H1 (cell line): ENCODE results near the gene TCF4. TPM values are rescaled to one million over a fixed set of nuclear protein-coding genes. Genes with fewer than 3 reads are reported as not detected.

Experiments
- CTCF ChIA-PET: fragments of 300-600 bp; sonication (Branson Sonifier 250); formaldehyde crosslinking; loops from one replicate; lab custom pipeline; 2021; ENCODE audit not compliant: partially characterized antibody; lab: Charles Lee
- POLR2A ChIA-PET: fragments of 300-600 bp; sonication (Branson Sonifier 250); formaldehyde crosslinking; loops from one replicate; lab custom pipeline; 2021; ENCODE audit warnings: inconsistent platforms; ENCODE audit not compliant: partially characterized antibody; lab: Charles Lee
- DNase-seq, 2 experiments: peaks; one replicate each; pipeline versions ENCODE4 v3.0.0 to v3.0.0-alpha.2; 2010 to 2022; ENCODE audit warnings: low spot score in 2 of 2, low read depth in 1 of 2, mixed read lengths in 1 of 2
- FAIRE-seq: peaks from 2 replicates; lab custom pipeline; 2011; peaks lifted over from hg19 to GRCh38; lab: Jason Lieb, UNC
- H2AFZ ChIP-seq: 2 replicates; pipeline ENCODE4 v1.8.1; 2012; ENCODE audit warnings: low read length, inconsistent platforms
- H2AK5ac ChIP-seq: 2 replicates; pipeline ENCODE4 v1.6.1; 2013; ENCODE audit warnings: low read depth, low read length
- H2BK120ac ChIP-seq: replicated peaks from 2 replicates; pipeline ENCODE3; 2013; ENCODE audit warnings: low read depth, low read length, inconsistent platforms
- H2BK12ac ChIP-seq: 2 replicates; pipeline ENCODE4 v1.6.1; 2013; ENCODE audit warnings: low read depth, low read length
- H2BK15ac ChIP-seq: 2 replicates; pipeline ENCODE4 v1.6.1; 2013; ENCODE audit warnings: low read length
- H2BK20ac ChIP-seq: 2 replicates; pipeline ENCODE4 v1.6.1; 2013; ENCODE audit warnings: low read length
- H2BK5ac ChIP-seq: 2 replicates; pipeline ENCODE4 v1.6.1; 2013; ENCODE audit warnings: low read depth, low read length
- H3K14ac ChIP-seq: 2 replicates; pipeline ENCODE4 v1.6.1; 2013; ENCODE audit warnings: inconsistent platforms; ENCODE audit not compliant: insufficient read length
- H3K18ac ChIP-seq: 2 replicates; pipeline ENCODE4 v1.6.1; 2013; ENCODE audit warnings: low read length; ENCODE audit errors: extremely low read depth
- H3K23ac ChIP-seq: 2 replicates; pipeline ENCODE4 v1.6.1; 2013; ENCODE audit warnings: inconsistent platforms; ENCODE audit not compliant: insufficient read length
- H3K23me2 ChIP-seq: 2 replicates; pipeline ENCODE4 v1.6.1; 2013; ENCODE audit warnings: low read depth, low read length
- H3K27ac ChIP-seq: 2 replicates; pipeline ENCODE4 v1.6.1; 2011; ENCODE audit warnings: low read depth, low read length, inconsistent platforms
- H3K27me3 ChIP-seq, 4 experiments: replicated peaks in 1 of 4; 1 replicate in 1 of 4; 2 replicates in 3 of 4; pipeline versions ENCODE4 v1.6.1 to v1.8.1; 2011 to 2013; ENCODE audit warnings: low read length in 3 of 4, mild to moderate bottlenecking in 3 of 4, inconsistent platforms in 2 of 4, mixed read lengths in 2 of 4, moderate library complexity in 1 of 4; ENCODE audit not compliant: control insufficient read depth in 3 of 4, insufficient read depth in 3 of 4; ENCODE audit errors: extremely low read depth in 1 of 4
- H3K36me3 ChIP-seq, 4 experiments: 2 replicates each; pipeline versions ENCODE4 v1.6.1 to v1.8.1; 2011 to 2013; ENCODE audit warnings: mild to moderate bottlenecking in 4 of 4, low read length in 3 of 4, moderate library complexity in 2 of 4, control low read depth in 1 of 4, inconsistent platforms in 1 of 4; ENCODE audit not compliant: insufficient read depth in 4 of 4, control insufficient read depth in 2 of 4
- H3K4ac ChIP-seq: replicated peaks from 2 replicates; pipeline ENCODE3; 2013; ENCODE audit warnings: low read length, low read depth, mixed read lengths, inconsistent platforms; ENCODE audit not compliant: insufficient read length
- H3K4me1 ChIP-seq, 4 experiments: replicated peaks in 1 of 4; 1 replicate in 1 of 4; 2 replicates in 3 of 4; pipeline versions ENCODE4 v1.6.1 to v1.8.1; 2011 to 2013; ENCODE audit warnings: low read length in 3 of 4, inconsistent platforms in 2 of 4, mixed read lengths in 1 of 4; ENCODE audit not compliant: insufficient read depth in 4 of 4, control insufficient read depth in 3 of 4
- H3K4me2 ChIP-seq, 2 experiments: 2 replicates each; pipeline versions ENCODE4 v1.6.1 to v1.8.1; 2011 to 2013; ENCODE audit warnings: low read depth in 2 of 2, low read length in 2 of 2, control low read depth in 1 of 2, inconsistent platforms in 1 of 2, mild to moderate bottlenecking in 1 of 2; ENCODE audit not compliant: insufficient read depth in 1 of 2
- H3K4me3 ChIP-seq, 4 experiments: fragments of 200-600, 300-600 bp in 1 of 4; sonication (generic), shearing (Covaris generic), sonication (Bioruptor Twin) in 1 of 4; 2 replicates each; pipeline versions ENCODE4 v1.5.1 to v1.8.1; 2011 to 2016; ENCODE audit warnings: low read length in 4 of 4, low read depth in 3 of 4, control low read depth in 2 of 4, inconsistent platforms in 2 of 4, mild to moderate bottlenecking in 2 of 4, mixed read lengths in 1 of 4, moderate library complexity in 1 of 4; ENCODE audit not compliant: insufficient read depth in 2 of 4; ENCODE audit errors: extremely low read depth in 1 of 4
- H3K56ac ChIP-seq: replicated peaks from 2 replicates; pipeline ENCODE3; 2013; ENCODE audit warnings: low read depth, mild to moderate bottlenecking, mixed read lengths, low read length, inconsistent platforms; ENCODE audit not compliant: insufficient read length
- H3K79me1 ChIP-seq: 2 replicates; pipeline ENCODE4 v1.6.1; 2013; ENCODE audit warnings: low read depth, low read length, control low read depth
- H3K79me2 ChIP-seq, 2 experiments: 2 replicates each; pipeline versions ENCODE4 v1.6.1 to v1.8.1; 2012 to 2013; ENCODE audit warnings: low read length in 2 of 2, mild to moderate bottlenecking in 2 of 2, inconsistent platforms in 1 of 2; ENCODE audit not compliant: insufficient read depth in 2 of 2, control insufficient read depth in 1 of 2
- H3K9ac ChIP-seq, 4 experiments: replicated peaks in 1 of 4; 1 replicate in 1 of 4; 2 replicates in 3 of 4; pipeline versions ENCODE4 v1.6.1 to v1.8.1; 2011 to 2013; ENCODE audit warnings: low read depth in 3 of 4, low read length in 3 of 4, control low read depth in 2 of 4, mild to moderate bottlenecking in 2 of 4, moderate library complexity in 2 of 4, inconsistent platforms in 1 of 4; ENCODE audit errors: extremely low read depth in 1 of 4
- H3K9me3 ChIP-seq, 2 experiments: 2 replicates each; pipeline versions ENCODE4 v1.6.1 to v1.8.1; 2012 to 2013; ENCODE audit warnings: mild to moderate bottlenecking in 2 of 2, moderate library complexity in 2 of 2, control low read depth in 1 of 2, inconsistent platforms in 1 of 2, low read depth in 1 of 2, low read length in 1 of 2, mixed read lengths in 1 of 2; ENCODE audit not compliant: insufficient read depth in 2 of 2
- H4K20me1 ChIP-seq, 2 experiments: replicated peaks in 1 of 2; 2 replicates each; pipeline versions ENCODE3 to v1.8.1; 2011 to 2013; ENCODE audit warnings: inconsistent platforms in 2 of 2, low read length in 2 of 2, mild to moderate bottlenecking in 1 of 2; ENCODE audit not compliant: insufficient read depth in 2 of 2, control insufficient read depth in 1 of 2
- H4K5ac ChIP-seq: 2 replicates; pipeline ENCODE4 v1.6.1; 2013; ENCODE audit warnings: low read length, low read depth, mixed read lengths, inconsistent platforms; ENCODE audit not compliant: insufficient read length
- H4K8ac ChIP-seq: 2 replicates; pipeline ENCODE4 v1.8.0; 2013; ENCODE audit warnings: mild to moderate bottlenecking, moderate library complexity, low read length, inconsistent platforms; ENCODE audit not compliant: insufficient read depth; ENCODE audit errors: extremely low read depth
- H4K91ac ChIP-seq: replicated peaks from 2 replicates; pipeline ENCODE3; 2013; ENCODE audit warnings: low read length, mixed read lengths, inconsistent platforms; ENCODE audit not compliant: insufficient read length
- BCL11A ChIP-seq, 2 experiments: IDR thresholded peaks; one replicate each; pipeline ENCODE4 v1.6.1; 2011; ENCODE audit warnings: low read depth in 2 of 2, low read length in 2 of 2, mild to moderate bottlenecking in 2 of 2
- CREB1 ChIP-seq: IDR thresholded peaks from 2 replicates; pipeline ENCODE4 v1.6.1; 2012; ENCODE audit warnings: inconsistent platforms
- EZH2 ChIP-seq: fragments of 200-600 bp; sonication (generic); IDR thresholded peaks from 2 replicates; pipeline ENCODE4 v1.7.1; 2012; ENCODE audit warnings: low read depth, mild to moderate bottlenecking, moderate library complexity, low read length, inconsistent platforms; ENCODE audit not compliant: severe bottlenecking
- KDM1A ChIP-seq: fragments of 200-600, 300-600 bp; sonication (generic); IDR thresholded peaks from 2 replicates; pipeline ENCODE4 v1.7.1; 2016; ENCODE audit warnings: mild to moderate bottlenecking, low read length, borderline replicate concordance
- NANOG ChIP-seq: IDR thresholded peaks from 2 replicates; pipeline ENCODE4 v1.6.1; 2011; ENCODE audit warnings: low read length, low read depth, mild to moderate bottlenecking, inconsistent platforms; ENCODE audit not compliant: insufficient read depth, poor library complexity, severe bottlenecking
- POU5F1 ChIP-seq: IDR thresholded peaks from 2 replicates; pipeline ENCODE4 v1.6.1; 2011; ENCODE audit warnings: low read depth, mild to moderate bottlenecking, low read length, moderate library complexity
- TEAD4 ChIP-seq: IDR thresholded peaks from 2 replicates; pipeline ENCODE4 v1.6.1; 2012; ENCODE audit warnings: low read depth, low read length, inconsistent platforms, mixed read lengths
- WGBS, 2 experiments: shearing (Covaris generic) in 1 of 2; methylation state at CpG; one replicate each; pipeline versions ENCODE4 v1.1.6 to v1.1.7; 2013 to 2015; ENCODE audit warnings: low lambda C conversion rate in 2 of 2, mixed read lengths in 2 of 2, inconsistent platforms in 1 of 2, low coverage in 1 of 2, missing lambda C conversion rate in 1 of 2; ENCODE audit not compliant: insufficient replicate concordance in 2 of 2, insufficient coverage in 1 of 2, insufficient read length in 1 of 2; ENCODE audit errors: extremely low coverage in 1 of 2, missing lambda C conversion rate in 1 of 2; 5-methylcytosine and 5-hydroxymethylcytosine counted together
- polyA plus RNA-seq, 7 experiments: library from polyadenylated mRNA; depleted of rRNA in 3 of 7; stranded (reverse) in 5 of 7; unstranded in 2 of 7; fragments of >200 nt in 5 of 7; fragments of 200-250 nt in 2 of 7; gene quantifications; 1 replicate in 5 of 7; 2 replicates in 1 of 7; 4 replicates in 1 of 7; pipeline versions ENCODE4 v1.2.1 to v1.2.3, GENCODE V29; 2011 to 2013; ENCODE audit warnings: missing spikeins in 2 of 7, mixed read lengths in 2 of 7
- total RNA-seq: library from RNA; stranded (reverse); fragmentation: NEBNext Ultra II Directional; extraction: Animal tissue kit (Norgen Biotek cat#: 25700); gene quantifications from 2 replicates; pipeline ENCODE4 v1.2.1, GENCODE V29; 2021

Gene TCF4
- total and polyA plus RNA-seq, 2 of the 8 experiments (the other 6 are each of a cell fraction or from before 2014, with no cell fraction given), result 59.3 to 118 TPM

- no peak overlapping the region for H4K8ac ChIP-seq
- no peak overlapping the region for H2BK120ac ChIP-seq
- H4K5ac ChIP-seq, result no peak overlapping the region
- H3K56ac ChIP-seq, result no peak overlapping the region
- DNase-seq (no peak), FAIRE-seq (peak; percentile 39)
- 75% methylated on average over 3 of the region's 3 CpGs; no CpG with 5 or more reads in 1 of the 2 experiments for WGBS, 2 experiments
- H3K27me3 ChIP-seq, result no peaks in the 10 kb centered on the region
- no peak overlapping the region for H3K9ac ChIP-seq
- H3K27ac ChIP-seq, result no peak overlapping the region
- no peak overlapping the region for H2BK15ac ChIP-seq
- H3K18ac ChIP-seq, result no peak overlapping the region
- no peak for TF ChIP-seq POU5F1
- no peak for TF ChIP-seq KDM1A
- TF ChIP-seq EZH2, result no peak
- TF ChIP-seq BCL11A (IDR thresholded peaks at IDR 0.05; ENCODE audit: low read depth in 2 of 2, low read length in 2 of 2), result no peak
- TF ChIP-seq CREB1, result no peak
- no peak for TF ChIP-seq TEAD4
- TF ChIP-seq NANOG, result no peak
- no peak overlapping the region for H2BK20ac ChIP-seq
- no peak overlapping the region for H2AK5ac ChIP-seq
- no peaks in the 10 kb centered on the region; the same call in 1 of the 2 replicates for H3K79me1 ChIP-seq
- peaks cover 2% of the 10 kb centered on the region in 2 experiments for H4K20me1 ChIP-seq
- H3K4me3 ChIP-seq, result no peak overlapping the region
- peaks cover 5 to 31% (median 23%) of the 10 kb centered on the region in 4 experiments; a peak in 6 of 7 replicates for H3K4me1 ChIP-seq
- H3K23me2 ChIP-seq, result no peaks in the 10 kb centered on the region
- H3K79me2 ChIP-seq, result peaks cover 0 to 27% of the 10 kb centered on the region in 2 experiments; a peak in 2 of 4 replicates
- no peak overlapping the region for H4K91ac ChIP-seq
- no peak overlapping the region for H3K4ac ChIP-seq
- H3K4me2 ChIP-seq, result no peak overlapping the region
- H3K36me3 ChIP-seq, result no peaks in the 10 kb centered on the region; a peak in 1 of 8 replicates
- H2AFZ ChIP-seq, result no peak overlapping the region
- H3K14ac ChIP-seq, result no peak overlapping the region
- POLR2A ChIA-PET, result no interaction called here
- CTCF ChIA-PET, result interaction anchor here (0.8 to 4.6 kb wide), 3 partner anchors 10 to 119 kb away, joined by 3 to 28 read pairs (median 3); no protein-coding TSS in a partner anchor
- no peak overlapping the region for H2BK5ac ChIP-seq
- H2BK12ac ChIP-seq, result no peak overlapping the region; the same call in 1 of the 2 replicates
- H3K9me3 ChIP-seq, result no peaks in the 10 kb centered on the region
- no peak overlapping the region for H3K23ac ChIP-seq
Measured at GRCh38 chr18:55353806-55354205, 234.2 kb downstream of the TCF4 start.
